Erythroblast (primary cell): ENCODE data around the gene KCNH1.

Experiments used
- GATA1 ChIP-seq: IDR thresholded peaks from 2 replicates; pipeline ENCODE4 v1.6.1; 2011; ENCODE audit warnings: low read depth, mild to moderate bottlenecking, control low read depth, low read length, moderate library complexity
- POLR2A ChIP-seq: IDR thresholded peaks from 2 replicates; pipeline ENCODE4 v1.6.1; 2011; ENCODE audit warnings: mild to moderate bottlenecking, low read length

GRCh38 chr1:210935905-210936304 is 198.0 kb downstream of the KCNH1 start:
- TF ChIP-seq POLR2A (no peak), GATA1 (no peak)
